Thymus (tissue), 11 donors: ENCODE data around the gene CNTN2. TPM values are rescaled to one million over a fixed set of nuclear protein-coding genes. Genes with fewer than 3 reads are reported as not detected.

Source experiments
- DNase-seq, 9 donors: peaks; one replicate each; pipeline ENCODE4 v3.0.0-alpha.2; 2013; ENCODE audit warnings: low spot score in 9 of 9, low read depth in 6 of 9, missing footprints in 1 of 9
- H3K27ac ChIP-seq, 2 donors: one replicate each; pipeline ENCODE4 v1.5.1; 2013; ENCODE audit warnings: control low read depth in 1 of 2, low read depth in 1 of 2, low read length in 1 of 2, mild to moderate bottlenecking in 1 of 2, moderate library complexity in 1 of 2
- H3K27me3 ChIP-seq, 2 donors: one replicate each; pipeline ENCODE4 v1.5.1; 2013; ENCODE audit warnings: low read length in 1 of 2; ENCODE audit not compliant: control insufficient read depth in 2 of 2, insufficient read depth in 1 of 2
- H3K36me3 ChIP-seq, 2 donors: one replicate each; pipeline ENCODE4 v1.5.1; 2013; ENCODE audit warnings: low read length in 1 of 2, mild to moderate bottlenecking in 1 of 2, moderate library complexity in 1 of 2; ENCODE audit not compliant: control insufficient read depth in 2 of 2, insufficient read depth in 2 of 2
- H3K4me1 ChIP-seq, 2 donors: one replicate each; pipeline ENCODE4 v1.5.1; 2013; ENCODE audit warnings: low read length in 2 of 2; ENCODE audit not compliant: control insufficient read depth in 2 of 2, insufficient read depth in 2 of 2
- H3K4me3 ChIP-seq, 2 donors: one replicate each; pipeline ENCODE4 v1.5.1; 2013; ENCODE audit warnings: low read length in 2 of 2, control low read depth in 1 of 2, mild to moderate bottlenecking in 1 of 2
- H3K9me3 ChIP-seq, 2 donors: one replicate each; pipeline ENCODE4 v1.5.1; 2013; ENCODE audit warnings: low read length in 1 of 2, mild to moderate bottlenecking in 1 of 2; ENCODE audit not compliant: control insufficient read depth in 2 of 2, insufficient read depth in 1 of 2
- WGBS: extraction: QIAGEN DNeasy Blood & Tissue Kit; methylation state at CpG from one replicate; pipeline ENCODE4 v1.1.7; 2013; 5-methylcytosine and 5-hydroxymethylcytosine counted together
- polyA plus RNA-seq: library from polyadenylated mRNA; stranded (reverse); fragments of 200-250 nt; gene quantifications from one replicate; pipeline ENCODE4 v1.2.3, GENCODE V29; 2013
- total RNA-seq: library from RNA; stranded (reverse); fragments of 120-200 nt; gene quantifications from one replicate; pipeline ENCODE4 v1.2.4, GENCODE V29; 2013
- donor health status: healthy.

CNTN2 gene
- total and polyA plus RNA-seq, 2 donors: 0.27 to 0.28 TPM

- no peaks in the 10 kb centered on the region for H3K36me3 ChIP-seq
- H3K27ac ChIP-seq: no peak overlapping the region
- DNase-seq: no peak
- whole genome bisulfite sequencing: 98% methylated on average over 14 of the region's 14 CpGs
- no peak overlapping the region for H3K4me3 ChIP-seq
- H3K4me1 ChIP-seq: peaks cover 0 to 3% of the 10 kb centered on the region in 2 donors
- H3K9me3 ChIP-seq: peaks cover 0 to 4% of the 10 kb centered on the region in 2 donors
- H3K27me3 ChIP-seq: no peaks in the 10 kb centered on the region
These were observed 22.7 kb downstream of the CNTN2 start for GRCh38 chr1:205065666-205066065.

GRCh38 chr1:205066141-205066818 lies 23.3 kb downstream of the CNTN2 start:
- Histone ChIP-seq H3K9me3 (peaks cover 0 to 2% of the 10 kb centered on the region in 2 donors), H3K4me1 (peaks cover 0 to 3% of the 10 kb centered on the region in 2 donors), H3K27ac (no peak overlapping the region), H3K4me3 (no peak overlapping the region), H3K27me3 (no peaks in the 10 kb centered on the region), H3K36me3 (no peaks in the 10 kb centered on the region)
- DNase-seq: no peak
- WGBS: 78% methylated on average over 13 of the region's 13 CpGs

GRCh38 chr1:205067031-205067430 lies 24.0 kb downstream of the CNTN2 start:
- Histone ChIP-seq H3K9me3 (no peaks in the 10 kb centered on the region), H3K27ac (no peak overlapping the region), H3K4me1 (no peaks in the 10 kb centered on the region), H3K36me3 (no peaks in the 10 kb centered on the region), H3K4me3 (no peak overlapping the region), H3K27me3 (no peaks in the 10 kb centered on the region)
- WGBS: 95% methylated on average over 6 of the region's 6 CpGs
- no peak for DNase-seq

GRCh38 chr1:205068001-205068400 lies 25.0 kb downstream of the CNTN2 start:
- H3K36me3 ChIP-seq: no peaks in the 10 kb centered on the region
- H3K9me3 ChIP-seq: no peaks in the 10 kb centered on the region
- no peaks in the 10 kb centered on the region for H3K27me3 ChIP-seq
- 96% methylated on average over 4 of the region's 4 CpGs for WGBS
- H3K4me1 ChIP-seq: no peaks in the 10 kb centered on the region
- H3K27ac ChIP-seq: no peak overlapping the region
- H3K4me3 ChIP-seq: no peak overlapping the region
- DNase-seq: no peak

- Histone ChIP-seq H3K9me3 (no peaks in the 10 kb centered on the region), H3K4me1 (no peaks in the 10 kb centered on the region), H3K27ac (no peak overlapping the region), H3K27me3 (no peaks in the 10 kb centered on the region), H3K36me3 (no peaks in the 10 kb centered on the region), H3K4me3 (no peak overlapping the region)
- DNase-seq: no peak
- 94% methylated on average over 2 of the region's 2 CpGs for WGBS
These were observed 25.5 kb downstream of the CNTN2 start for GRCh38 chr1:205068457-205069040.

- no peaks in the 10 kb centered on the region for H3K4me1 ChIP-seq
- H3K36me3 ChIP-seq: no peaks in the 10 kb centered on the region
- H3K9me3 ChIP-seq: no peaks in the 10 kb centered on the region
- no peak for DNase-seq
- no peak overlapping the region for H3K4me3 ChIP-seq
- no peaks in the 10 kb centered on the region for H3K27me3 ChIP-seq
- 94% methylated on average over 42 of the region's 42 CpGs for WGBS
- no peak overlapping the region for H3K27ac ChIP-seq
These were observed 26.5 kb downstream of the CNTN2 start for GRCh38 chr1:205069371-205070125.

GRCh38 chr1:205071028-205071409 lies 28.0 kb downstream of the CNTN2 start:
- H3K36me3 ChIP-seq: no peaks in the 10 kb centered on the region
- no peak for DNase-seq
- 96% methylated on average over 2 of the region's 2 CpGs for WGBS

GRCh38 chr1:205071801-205072200 lies 28.8 kb downstream of the CNTN2 start:
- DNase-seq: no peak
- Histone ChIP-seq H3K36me3 (no peaks in the 10 kb centered on the region), H3K27me3 (no peaks in the 10 kb centered on the region), H3K27ac (no peak overlapping the region), H3K4me3 (no peak overlapping the region), H3K4me1 (no peaks in the 10 kb centered on the region), H3K9me3 (no peaks in the 10 kb centered on the region)
- 88% methylated on average over 12 of the region's 12 CpGs for WGBS

More at GRCh38 chr1:205071028-205071409, 28.0 kb downstream of the CNTN2 start:
- no peak overlapping the region for H3K27ac ChIP-seq
- H3K27me3 ChIP-seq: no peaks in the 10 kb centered on the region
- no peak overlapping the region for H3K4me3 ChIP-seq
- no peaks in the 10 kb centered on the region for H3K4me1 ChIP-seq
- H3K9me3 ChIP-seq: no peaks in the 10 kb centered on the region

GRCh38 chr1:205072286-205072685 lies 29.3 kb downstream of the CNTN2 start:
- Histone ChIP-seq H3K4me3 (no peak overlapping the region), H3K36me3 (no peaks in the 10 kb centered on the region), H3K9me3 (no peaks in the 10 kb centered on the region), H3K4me1 (no peaks in the 10 kb centered on the region), H3K27me3 (no peaks in the 10 kb centered on the region), H3K27ac (no peak overlapping the region)
- 96% methylated on average over 9 of the region's 9 CpGs for WGBS
- no peak for DNase-seq
